ENCODE results near the gene ZHX3. TPM values are rescaled to one million over a fixed set of nuclear protein-coding genes. Genes with fewer than 3 reads are reported as not detected.

Gene ZHX3
- total and polyA plus RNA-seq, 9 of the 15 experiments (the other 6 are each of a cell fraction or from before 2014, with no cell fraction given), result 0.80 to 14.6 (median 4.9) TPM

GRCh38 chr20:41316602-41317545 lies 657 bp downstream of the ZHX3 start (continued):
- TF ChIP-seq, protein P1, sequence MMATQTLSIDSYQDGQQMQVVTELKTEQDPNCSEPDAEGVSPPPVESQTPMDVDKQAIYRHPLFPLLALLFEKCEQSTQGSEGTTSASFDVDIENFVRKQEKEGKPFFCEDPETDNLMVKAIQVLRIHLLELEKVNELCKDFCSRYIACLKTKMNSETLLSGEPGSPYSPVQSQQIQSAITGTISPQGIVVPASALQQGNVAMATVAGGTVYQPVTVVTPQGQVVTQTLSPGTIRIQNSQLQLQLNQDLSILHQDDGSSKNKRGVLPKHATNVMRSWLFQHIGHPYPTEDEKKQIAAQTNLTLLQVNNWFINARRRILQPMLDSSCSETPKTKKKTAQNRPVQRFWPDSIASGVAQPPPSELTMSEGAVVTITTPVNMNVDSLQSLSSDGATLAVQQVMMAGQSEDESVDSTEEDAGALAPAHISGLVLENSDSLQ (IDR thresholded peaks at IDR 0.05), result peak; percentile 60
- TF ChIP-seq MTA2 (IDR thresholded peaks at IDR 0.05; ENCODE audit: low read depth), result 0 out of 2 replicates have a peak, but pooled peaks have one; percentile 13
- no peak for TF ChIP-seq ETV6 (IDR thresholded peaks at IDR 0.05; ENCODE audit: borderline replicate concordance in 1 of 2, low read depth in 2 of 2, low read length in 1 of 2)
- TF ChIP-seq ETV6 (CRISPR knock-in tag; IDR thresholded peaks at IDR 0.05; ENCODE audit: borderline replicate concordance), result 0 out of 2 replicates have a peak, but pooled peaks have one; percentile 22
- TF ChIP-seq, protein P2, sequence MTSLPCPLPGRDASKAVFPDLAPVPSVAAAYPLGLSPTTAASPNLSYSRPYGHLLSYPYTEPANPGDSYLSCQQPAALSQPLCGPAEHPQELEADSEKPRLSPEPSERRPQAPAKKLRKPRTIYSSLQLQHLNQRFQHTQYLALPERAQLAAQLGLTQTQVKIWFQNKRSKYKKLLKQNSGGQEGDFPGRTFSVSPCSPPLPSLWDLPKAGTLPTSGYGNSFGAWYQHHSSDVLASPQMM (CRISPR knock-in tag; IDR thresholded peaks at IDR 0.05), result no peak
- TF ChIP-seq USF1 (CRISPR knock-in tag; IDR thresholded peaks at IDR 0.05), result peak; percentile 41
- TF ChIP-seq, protein P3, sequence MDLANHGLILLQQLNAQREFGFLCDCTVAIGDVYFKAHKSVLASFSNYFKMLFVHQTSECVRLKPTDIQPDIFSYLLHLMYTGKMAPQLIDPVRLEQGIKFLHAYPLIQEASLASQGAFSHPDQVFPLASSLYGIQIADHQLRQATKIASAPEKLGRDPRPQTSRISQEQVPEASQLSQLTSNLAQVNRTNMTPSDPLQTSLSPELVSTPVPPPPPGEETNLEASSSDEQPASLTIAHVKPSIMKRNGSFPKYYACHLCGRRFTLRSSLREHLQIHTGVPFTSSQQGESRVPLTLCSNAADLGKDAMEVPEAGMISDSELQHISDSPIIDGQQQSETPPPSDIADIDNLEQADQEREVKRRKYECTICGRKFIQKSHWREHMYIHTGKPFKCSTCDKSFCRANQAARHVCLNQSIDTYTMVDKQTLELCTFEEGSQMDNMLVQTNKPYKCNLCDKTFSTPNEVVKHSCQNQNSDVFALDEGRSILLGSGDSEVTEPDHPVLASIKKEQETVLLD (IDR thresholded peaks at IDR 0.05), result peak; percentile 88
